AG10803 (cell line): ENCODE measurements around the gene CAMSAP3.

ENCODE experiments used
- DNase-seq: peaks from one replicate; pipeline ENCODE4 v3.0.0; 2010; ENCODE audit warnings: low read depth
- H3K4me3 ChIP-seq: 2 replicates; pipeline ENCODE4 v1.5.1; 2011; ENCODE audit warnings: mild to moderate bottlenecking, low read length, control low read depth
- CTCF ChIP-seq: conservative IDR thresholded peaks from 2 replicates; pipeline ENCODE4 v1.5.1; 2011; ENCODE audit warnings: mild to moderate bottlenecking, low read length, control low read depth, inconsistent platforms

Gene CAMSAP3

GRCh38 chr19:7595466-7596133 lies at the start of gene CAMSAP3:
TSS of gene CAMSAP3 (plus strand) at chr19:7595863. CDS start at chr19:7596003, 140 bp downstream.
- DNase-seq: peak; percentile 51
- H3K4me3 ChIP-seq: no peak within 1 kb of the TSS
- no peak for TF ChIP-seq CTCF

- H3K4me3 ChIP-seq: no peak overlapping the region
- no peak for TF ChIP-seq CTCF
- DNase-seq: no peak
Observed at GRCh38 chr19:7545904-7546303, 49.8 kb upstream of the CAMSAP3 start.

- no peak for DNase-seq
- H3K4me3 ChIP-seq: no peak overlapping the region
- no peak for TF ChIP-seq CTCF
Observed at GRCh38 chr19:7547159-7547558, 48.5 kb upstream of the CAMSAP3 start.

- no peak for DNase-seq
- H3K4me3 ChIP-seq: no peak overlapping the region
- no peak for TF ChIP-seq CTCF
Observed at GRCh38 chr19:7549429-7550148, 46.1 kb upstream of the CAMSAP3 start.

- H3K4me3 ChIP-seq: no peak overlapping the region
- DNase-seq: no peak
- no peak for TF ChIP-seq CTCF
Observed at GRCh38 chr19:7550169-7550770, 45.4 kb upstream of the CAMSAP3 start.

- H3K4me3 ChIP-seq: no peak overlapping the region
- no peak for TF ChIP-seq CTCF
- DNase-seq: no peak
Observed at GRCh38 chr19:7550987-7551761, 44.5 kb upstream of the CAMSAP3 start.
